Activated T-helper 17 cell treated with anti-CD3 and anti-CD28 coated beads, Interleukin-2, amount 50 U/mL, for 72 hours (primary cell): ENCODE results near the gene CFAP410. TPM values are rescaled to one million over a fixed set of nuclear protein-coding genes. Genes with fewer than 3 reads are reported as not detected.

Experiments
- ATAC-seq: fragments of 150-1000 bp; cut with Tn5 transposase; replicated peaks from 2 replicates; pipeline ENCODE4 v1.10.0; 2021; ENCODE audit warnings: mild to moderate bottlenecking, moderate library complexity
- H3K27ac Mint-ChIP-seq: one replicate; pipeline ENCODE4 v1.8.0; 2022; ENCODE audit warnings: mixed read lengths
- H3K27me3 Mint-ChIP-seq: one replicate; pipeline ENCODE4 v1.8.0; 2022; ENCODE audit warnings: mixed read lengths
- H3K36me3 Mint-ChIP-seq: one replicate; pipeline ENCODE4 v1.8.0; 2022; ENCODE audit warnings: low read depth, mild to moderate bottlenecking, mixed read lengths
- H3K4me1 Mint-ChIP-seq: one replicate; pipeline ENCODE4 v1.8.0; 2022; ENCODE audit warnings: mixed read lengths
- H3K4me3 Mint-ChIP-seq: one replicate; pipeline ENCODE4 v1.8.0; 2022; ENCODE audit warnings: mild to moderate bottlenecking, mixed read lengths
- H3K9me3 Mint-ChIP-seq: one replicate; pipeline ENCODE4 v1.8.0; 2022; ENCODE audit warnings: mixed read lengths
- total RNA-seq, 2 donors: library from RNA; stranded (reverse); gene quantifications; one replicate each; pipeline ENCODE4 v1.2.3, GENCODE V29; 2022

Gene CFAP410
- total RNA-seq, 2 donors from 2014 or later, result 13.7 to 16.4 TPM

GRCh38 chr21:44299085-44299457 is 40.1 kb downstream of the CFAP410 start:
- Mint-ChIP-seq H3K27me3 (no peaks in the 10 kb centered on the region), H3K27ac (peak overlapping the region; percentile 86), H3K4me1 (peaks cover 9% of the 10 kb centered on the region), H3K4me3 (peak overlapping the region; percentile 87), H3K36me3 (peaks cover 27% of the 10 kb centered on the region), H3K9me3 (no peaks in the 10 kb centered on the region)
- ATAC-seq, result no peak

DNA sequence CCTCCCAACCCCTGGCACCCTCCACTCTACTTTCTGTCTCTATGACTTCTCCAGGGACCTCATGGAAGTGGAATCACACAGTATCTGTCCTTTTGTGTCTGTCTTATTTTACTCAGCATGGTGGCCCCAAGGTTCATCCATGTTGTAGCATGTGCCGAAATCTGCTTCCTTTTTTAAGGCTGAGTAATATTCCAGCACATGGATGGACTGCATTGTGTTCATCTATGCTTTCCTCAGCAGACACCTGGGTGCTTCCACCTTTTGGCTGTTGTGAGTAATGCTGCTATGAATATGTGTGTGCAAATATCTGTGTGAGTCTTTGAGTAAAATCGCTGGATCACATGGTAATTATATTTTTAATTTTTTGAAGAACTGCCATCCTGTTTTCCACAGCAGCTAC is 40.9 kb downstream of the CFAP410 start:
- Mint-ChIP-seq H3K4me1 (peaks cover 6% of the 10 kb centered on the region), H3K27ac (peak overlapping the region; percentile 86)
- no peak for ATAC-seq

DNA sequence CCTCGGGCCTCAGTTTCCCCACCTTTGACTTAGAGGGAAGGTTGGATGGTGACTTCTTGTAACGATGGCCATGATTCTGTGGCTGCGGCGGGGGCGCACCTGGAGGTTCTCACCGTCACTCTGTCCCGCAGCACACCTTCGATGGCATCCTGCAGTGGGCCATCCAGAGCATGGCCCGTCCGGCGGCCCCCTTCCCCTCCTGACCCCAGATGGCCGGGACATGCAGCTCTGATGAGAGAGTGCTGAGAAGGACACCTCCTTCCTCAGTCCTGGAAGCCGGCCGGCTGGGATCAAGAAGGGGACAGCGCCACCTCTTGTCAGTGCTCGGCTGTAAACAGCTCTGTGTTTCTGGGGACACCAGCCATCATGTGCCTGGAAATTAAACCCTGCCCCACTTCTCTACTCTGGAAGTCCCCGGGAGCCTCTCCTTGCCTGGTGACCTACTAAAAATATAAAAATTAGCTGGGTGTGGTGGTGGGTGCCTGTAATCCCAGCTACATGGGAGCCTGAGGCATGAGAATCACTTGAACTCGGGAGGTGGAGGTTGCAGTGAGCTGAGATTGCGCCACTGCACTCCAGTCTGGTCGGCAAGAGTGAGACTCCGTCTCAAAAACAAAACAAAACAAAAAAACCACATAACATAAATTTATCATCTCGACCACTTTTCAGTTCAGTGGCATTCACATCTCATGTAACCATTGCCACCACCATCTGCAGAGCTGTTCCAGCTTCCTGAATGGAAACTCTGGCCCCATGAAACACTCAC is 41.5 kb downstream of the CFAP410 start:
- peak overlapping the region; percentile 87 for H3K4me3 Mint-ChIP-seq
- peak overlapping the region; percentile 86 for H3K27ac Mint-ChIP-seq
- no peaks in the 10 kb centered on the region for H3K9me3 Mint-ChIP-seq
- peaks cover 5% of the 10 kb centered on the region for H3K4me1 Mint-ChIP-seq
- H3K27me3 Mint-ChIP-seq, result no peaks in the 10 kb centered on the region
- H3K36me3 Mint-ChIP-seq, result peaks cover 20% of the 10 kb centered on the region
- peak; percentile 57 for ATAC-seq

More for the DNA sequence above, 40.9 kb downstream of the CFAP410 start:
- Mint-ChIP-seq H3K27me3 (no peaks in the 10 kb centered on the region), H3K4me3 (peak overlapping the region; percentile 87), H3K36me3 (peaks cover 22% of the 10 kb centered on the region), H3K9me3 (no peaks in the 10 kb centered on the region)

DNA sequence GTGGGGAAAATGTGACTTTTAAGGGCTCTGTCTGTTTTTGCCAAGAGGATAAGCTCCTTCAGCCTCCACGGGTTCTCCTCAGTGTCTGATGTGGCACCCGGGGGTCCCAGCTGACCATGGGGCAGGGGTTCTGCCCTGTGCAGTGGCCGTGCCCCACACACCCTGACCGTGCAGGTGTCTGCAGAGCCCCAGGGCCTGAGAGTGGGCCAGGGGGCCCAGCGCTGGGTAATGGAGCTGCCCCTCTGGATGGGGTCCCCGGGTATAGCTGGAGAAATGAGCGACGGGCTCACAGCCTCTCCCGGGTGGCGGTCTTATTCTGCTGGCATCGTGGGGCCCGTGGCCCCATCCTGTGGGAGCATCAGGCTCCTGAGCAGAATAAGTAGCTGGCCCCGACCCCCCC is 42.3 kb downstream of the CFAP410 start:
- Mint-ChIP-seq H3K27me3 (no peaks in the 10 kb centered on the region), H3K9me3 (no peaks in the 10 kb centered on the region), H3K4me1 (peaks cover 5% of the 10 kb centered on the region), H3K27ac (no peak overlapping the region), H3K4me3 (no peak overlapping the region), H3K36me3 (peaks cover 13% of the 10 kb centered on the region)
- ATAC-seq, result no peak

- H3K27me3 Mint-ChIP-seq, result no peaks in the 10 kb centered on the region
- H3K9me3 Mint-ChIP-seq, result no peaks in the 10 kb centered on the region
- H3K4me3 Mint-ChIP-seq, result no peak overlapping the region
- no peak for ATAC-seq
- H3K36me3 Mint-ChIP-seq, result peaks cover 6% of the 10 kb centered on the region
- H3K4me1 Mint-ChIP-seq, result peaks cover 5% of the 10 kb centered on the region
- H3K27ac Mint-ChIP-seq, result no peak overlapping the region
These were observed 43.1 kb downstream of the CFAP410 start for GRCh38 chr21:44296103-44296519.

DNA sequence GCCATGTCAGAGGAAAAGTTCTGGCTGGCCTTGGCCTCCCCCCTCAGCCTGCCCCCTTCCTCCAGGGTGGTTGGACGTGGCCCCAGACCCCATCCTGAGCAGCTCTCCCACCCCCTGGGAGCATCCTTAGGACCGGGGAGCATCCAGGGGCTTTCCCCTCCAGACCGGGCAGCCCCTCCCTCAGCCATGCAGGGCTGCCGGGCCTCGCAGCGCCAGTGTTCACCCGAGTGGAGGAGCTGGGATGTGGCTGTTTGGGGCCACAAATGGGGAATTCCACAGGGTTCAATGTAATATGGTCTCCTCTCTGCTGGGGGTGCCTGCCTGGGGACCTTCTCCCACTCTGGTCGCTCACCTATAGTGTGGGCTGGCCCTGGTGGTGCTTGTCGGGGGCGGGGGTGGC is 43.5 kb downstream of the CFAP410 start:
- Mint-ChIP-seq H3K27ac (no peak overlapping the region), H3K9me3 (no peaks in the 10 kb centered on the region), H3K4me3 (no peak overlapping the region), H3K36me3 (peaks cover 1% of the 10 kb centered on the region), H3K27me3 (no peaks in the 10 kb centered on the region), H3K4me1 (peaks cover 5% of the 10 kb centered on the region)
- ATAC-seq, result no peak

- no peaks in the 10 kb centered on the region for H3K36me3 Mint-ChIP-seq
- H3K27me3 Mint-ChIP-seq, result no peaks in the 10 kb centered on the region
- H3K4me1 Mint-ChIP-seq, result peaks cover 5% of the 10 kb centered on the region
- ATAC-seq, result no peak
- no peak overlapping the region for H3K27ac Mint-ChIP-seq
- H3K4me3 Mint-ChIP-seq, result no peak overlapping the region
- no peaks in the 10 kb centered on the region for H3K9me3 Mint-ChIP-seq
These were observed 44.0 kb downstream of the CFAP410 start for GRCh38 chr21:44295163-44295573.

- ATAC-seq, result no peak
- Mint-ChIP-seq H3K4me1 (peaks cover 5% of the 10 kb centered on the region), H3K4me3 (no peak overlapping the region), H3K36me3 (no peaks in the 10 kb centered on the region), H3K9me3 (no peaks in the 10 kb centered on the region), H3K27me3 (no peaks in the 10 kb centered on the region), H3K27ac (no peak overlapping the region)
These were observed 44.6 kb downstream of the CFAP410 start for GRCh38 chr21:44294391-44295162.

DNA sequence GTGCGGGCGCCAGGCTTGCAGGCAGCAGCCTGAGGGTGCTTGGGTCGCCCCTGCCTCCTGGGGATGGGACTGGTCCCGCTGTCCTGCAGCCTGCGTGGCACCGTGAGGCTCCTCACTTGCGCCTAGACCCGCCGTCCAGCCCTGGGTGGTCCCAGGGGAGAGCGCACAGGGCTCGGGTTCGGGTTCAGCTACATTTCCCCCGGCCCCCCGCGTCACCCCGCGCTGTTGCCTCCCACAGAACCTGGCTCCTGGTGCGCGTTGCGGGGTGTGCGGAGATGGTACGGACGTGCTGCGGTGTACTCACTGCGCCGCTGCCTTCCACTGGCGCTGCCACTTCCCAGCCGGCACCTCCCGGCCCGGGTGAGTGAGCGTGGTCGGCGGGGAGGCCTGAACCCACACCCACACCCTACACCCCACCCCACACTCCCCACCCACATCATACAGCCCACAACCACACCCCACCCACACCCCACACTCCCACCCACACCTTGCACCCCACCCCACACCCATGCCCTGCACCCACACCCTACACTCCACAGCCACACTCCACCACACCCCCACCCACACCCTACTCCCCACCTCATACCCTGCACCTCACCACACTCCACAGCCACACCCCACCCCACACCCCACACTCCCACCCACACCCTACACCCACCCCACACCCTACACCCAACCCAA is 45.5 kb downstream of the CFAP410 start:
- Mint-ChIP-seq H3K4me1 (peaks cover 5% of the 10 kb centered on the region), H3K36me3 (no peaks in the 10 kb centered on the region), H3K9me3 (no peaks in the 10 kb centered on the region), H3K27ac (no peak overlapping the region), H3K27me3 (no peaks in the 10 kb centered on the region), H3K4me3 (no peak overlapping the region)
- ATAC-seq, result no peak

GRCh38 chr21:44292812-44293195 is 46.4 kb downstream of the CFAP410 start:
- H3K27ac Mint-ChIP-seq, result no peak overlapping the region
- H3K4me3 Mint-ChIP-seq, result no peak overlapping the region
- H3K27me3 Mint-ChIP-seq, result no peaks in the 10 kb centered on the region
- H3K9me3 Mint-ChIP-seq, result no peaks in the 10 kb centered on the region
- H3K36me3 Mint-ChIP-seq, result no peaks in the 10 kb centered on the region
- no peak for ATAC-seq
- peaks cover 3% of the 10 kb centered on the region for H3K4me1 Mint-ChIP-seq

GRCh38 chr21:44291936-44292811 is 47.0 kb downstream of the CFAP410 start:
- Mint-ChIP-seq H3K4me1 (peaks cover 4% of the 10 kb centered on the region), H3K27me3 (no peaks in the 10 kb centered on the region), H3K9me3 (no peaks in the 10 kb centered on the region), H3K36me3 (no peaks in the 10 kb centered on the region), H3K4me3 (peak overlapping the region; percentile 12), H3K27ac (no peak overlapping the region)
- ATAC-seq, result no peak

DNA sequence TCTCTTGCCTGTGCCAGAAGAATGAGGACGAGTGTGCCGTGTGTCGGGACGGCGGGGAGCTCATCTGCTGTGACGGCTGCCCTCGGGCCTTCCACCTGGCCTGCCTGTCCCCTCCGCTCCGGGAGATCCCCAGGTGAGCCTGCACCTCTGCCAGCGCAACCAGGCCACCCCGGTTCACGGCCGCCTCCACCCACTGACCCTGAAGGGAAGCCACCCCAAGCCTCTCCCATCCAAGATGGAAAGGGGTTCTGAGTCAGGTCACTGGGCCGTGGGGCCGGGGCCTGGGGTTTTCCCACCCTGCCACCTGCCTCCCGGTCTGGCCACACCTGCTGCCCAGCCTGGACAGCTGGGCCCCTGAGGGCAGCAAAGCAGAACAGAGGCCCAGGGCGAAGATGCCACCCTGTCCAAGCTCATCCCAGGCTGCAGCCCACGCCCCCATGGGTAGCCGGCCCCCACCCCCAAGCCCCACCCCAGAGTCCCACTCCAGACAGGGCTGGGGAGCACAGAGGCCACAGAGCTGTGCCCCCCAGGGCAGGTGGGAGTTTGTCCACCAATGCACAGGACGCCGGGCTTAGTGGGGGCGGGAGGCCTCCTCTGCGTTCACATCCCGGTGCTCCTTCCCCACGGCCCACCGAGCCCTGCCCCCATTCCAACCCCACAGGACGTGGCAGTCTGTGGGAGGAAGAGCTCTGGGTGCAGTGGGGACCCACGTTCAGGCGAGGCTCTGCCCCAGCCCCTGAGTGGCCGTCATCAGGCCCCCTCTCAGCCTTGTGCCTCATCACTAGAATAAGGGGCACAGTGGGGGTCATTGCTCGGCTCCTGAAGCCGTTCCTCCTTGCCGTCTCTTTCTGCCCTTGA is 47.9 kb downstream of the CFAP410 start:
- no peaks in the 10 kb centered on the region for H3K9me3 Mint-ChIP-seq

DNA sequence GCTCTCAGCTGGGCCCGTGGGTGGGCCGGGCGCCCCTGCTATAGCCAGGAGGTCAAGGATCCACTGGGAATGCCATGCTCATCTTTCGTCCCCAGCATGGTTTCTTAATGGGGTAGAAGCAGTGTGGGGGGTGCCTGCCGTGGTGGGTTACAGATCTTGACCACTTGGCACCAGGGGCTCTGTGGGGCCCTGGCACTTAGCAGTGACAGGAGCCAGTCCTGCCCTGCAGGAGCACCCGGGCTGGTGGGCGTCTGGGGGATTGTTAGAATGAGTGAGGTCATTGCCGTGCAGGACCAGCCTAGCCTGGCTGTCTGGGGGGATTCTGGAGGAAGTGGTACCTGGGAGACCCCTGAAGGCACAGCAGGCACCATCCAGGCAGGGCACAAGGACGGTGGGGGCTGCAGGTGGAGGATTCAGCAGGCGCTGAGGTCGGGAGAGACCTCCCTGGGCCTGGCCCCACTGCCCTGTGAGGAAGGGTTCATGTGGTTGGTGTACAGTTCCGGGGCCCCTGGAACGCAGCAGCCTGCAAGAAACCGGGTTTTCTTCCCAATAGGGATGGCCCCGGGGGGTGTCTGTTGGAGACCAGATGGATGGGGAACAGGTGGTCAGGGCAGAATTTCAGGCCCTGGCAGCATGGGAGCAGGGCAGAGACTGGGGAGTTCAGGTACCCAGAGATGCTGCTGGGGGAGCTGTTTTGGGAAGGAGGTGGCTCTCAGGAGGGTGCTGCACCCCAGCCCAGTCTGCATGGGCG is 48.7 kb downstream of the CFAP410 start:
- Mint-ChIP-seq H3K27ac (no peak overlapping the region), H3K36me3 (no peaks in the 10 kb centered on the region), H3K4me3 (no peak overlapping the region), H3K9me3 (no peaks in the 10 kb centered on the region), H3K4me1 (peaks cover 4% of the 10 kb centered on the region), H3K27me3 (no peaks in the 10 kb centered on the region)
- no peak for ATAC-seq

More for the DNA sequence above, 47.9 kb downstream of the CFAP410 start:
- Mint-ChIP-seq H3K27me3 (no peaks in the 10 kb centered on the region), H3K36me3 (no peaks in the 10 kb centered on the region), H3K4me1 (peaks cover 4% of the 10 kb centered on the region), H3K4me3 (no peak overlapping the region), H3K27ac (no peak overlapping the region)
- ATAC-seq, result no peak
